HepG2 (cell line): Measurements from ENCODE around the gene DDX18. TPM values are rescaled to one million over a fixed set of nuclear protein-coding genes. Genes with fewer than 3 reads are reported as not detected.

Experiments
- polyA plus RNA-seq, 8 experiments: library from polyadenylated mRNA; depleted of rRNA in 3 of 8; stranded (reverse) in 7 of 8; unstranded in 1 of 8; fragments of >200 nt; fragmentation: Illumina TruSeq in 4 of 8; extraction: Trizol in 4 of 8; gene quantifications; 2 replicates each; pipeline versions ENCODE4 v1.2.1 to v1.2.3, GENCODE V29; 2011 to 2016; ENCODE audit warnings: low read depth in 4 of 8, missing spikeins in 1 of 8, mixed read lengths in 1 of 8; ENCODE audit not compliant: insufficient read depth in 1 of 8
- total RNA-seq, 5 experiments: library from RNA; depleted of rRNA; stranded (reverse); fragments of >200 nt; fragmentation: Illumina TruSeq; extraction: Trizol; gene quantifications; 2 replicates each; pipeline ENCODE4 v1.2.3, GENCODE V29; 2016; ENCODE audit warnings: low read depth in 1 of 5

Gene DDX18
- total and polyA plus RNA-seq, 2 of the 13 experiments (the other 11 are each of a cell fraction or from before 2014, with no cell fraction given) = 64.0 to 134 TPM

Other genes with a start within 250 kb of the DDX18 start
- gene CCDC93, start 199.4 kb downstream of the DDX18 start, total RNA-seq (2016; rRNA removed; fragmentation: Illumina TruSeq; extraction: Trizol) = 28.7 and 37.2 TPM in 2 replicates
- 53.2 and 58.5 TPM in 2 replicates for gene CCDC93, start 199.4 kb downstream of the DDX18 start, polyA plus RNA-seq (2011; rRNA removed)